Urothelium cell line (cell line): ENCODE data around the gene FAM234A.

Experiments used
- DNase-seq: peaks from one replicate; pipeline ENCODE4 v3.0.0; 2011; ENCODE audit warnings: low spot score, mixed read lengths
- FAIRE-seq: peaks from 2 replicates; lab custom pipeline; 2011; peaks lifted over from hg19 to GRCh38; lab: Jason Lieb, UNC

FAM234A gene

GRCh38 chr16:296276-296675 lies 61.7 kb downstream of the FAM234A start:
- DNase-seq (no peak), FAIRE-seq (no peak)

GRCh38 chr16:296806-297510 lies 62.3 kb downstream of the FAM234A start:
- FAIRE-seq (no peak), DNase-seq (no peak)

GRCh38 chr16:297832-298231 lies 63.2 kb downstream of the FAM234A start:
- FAIRE-seq: no peak

GRCh38 chr16:301235-301634 lies 66.6 kb downstream of the FAM234A start:
- FAIRE-seq (no peak), DNase-seq (no peak)

More at GRCh38 chr16:297832-298231, 63.2 kb downstream of the FAM234A start:
- DNase-seq: no peak

GRCh38 chr16:301950-302349 lies 67.3 kb downstream of the FAM234A start:
- DNase-seq: no peak
- no peak for FAIRE-seq

GRCh38 chr16:303760-304505 lies 69.3 kb downstream of the FAM234A start:
- no peak for DNase-seq
- FAIRE-seq: no peak

- FAIRE-seq: no peak
- DNase-seq: no peak
Observed at GRCh38 chr16:305916-306626, 71.5 kb downstream of the FAM234A start.

GRCh38 chr16:306911-307370 lies 72.3 kb downstream of the FAM234A start:
- no peak for DNase-seq
- no peak for FAIRE-seq

- FAIRE-seq (no peak), DNase-seq (no peak)
Observed at GRCh38 chr16:307691-308312, 73.2 kb downstream of the FAM234A start.

GRCh38 chr16:309476-309875 lies 74.9 kb downstream of the FAM234A start:
- FAIRE-seq: no peak
- DNase-seq: no peak

- DNase-seq (no peak), FAIRE-seq (no peak)
Observed at GRCh38 chr16:311725-312124, 77.1 kb downstream of the FAM234A start.

- FAIRE-seq: no peak
- DNase-seq: no peak
Observed at GRCh38 chr16:314351-314750, 79.7 kb downstream of the FAM234A start.

GRCh38 chr16:314795-315299 lies 80.2 kb downstream of the FAM234A start:
- FAIRE-seq (no peak), DNase-seq (no peak)
